Panc1 (cell line): ENCODE measurements around the gene CLINT1. TPM values are rescaled to one million over a fixed set of nuclear protein-coding genes. Genes with fewer than 3 reads are reported as not detected.
A peak's percentile ranks its signal among the peaks of the same experiment; 100 is the strongest.

Experiments
- ATAC-seq: fragments of 200-7000 bp; cut with Tn5 transposase; 2 replicates; pipeline ENCODE4 v1.9.1; 2020; ENCODE audit warnings: mild to moderate bottlenecking, moderate library complexity
- BruUV-seq: library from RNA; stranded (reverse); fragments of 400-500 nt; replicated peaks from 2 replicates; lab custom pipeline; 2021; lab: Mats Ljungman, UMichigan
- CTCF ChIA-PET: fragments of 300-600 bp; sonication (Branson Sonifier 250); formaldehyde crosslinking; loops from one replicate; lab custom pipeline; 2022; ENCODE audit warnings: antibody characterized with exemption; lab: Charles Lee
- POLR2A ChIA-PET: fragments of 300-600 bp; sonication (Branson Sonifier 250); formaldehyde crosslinking; loops from one replicate; lab custom pipeline; 2022; ENCODE audit warnings: antibody characterized with exemption; lab: Charles Lee
- DNase-seq: peaks from one replicate; pipeline ENCODE4 v3.0.0-alpha.2; 2010; ENCODE audit warnings: low read depth, low spot score
- H3K27ac ChIP-seq: 2 replicates; pipeline ENCODE4 v1.5.1; 2011; ENCODE audit warnings: mild to moderate bottlenecking, low read length, inconsistent platforms
- H3K27me3 ChIP-seq: fragments of 200-500 bp; sonication (Bioruptor generic); 2 replicates; pipeline ENCODE4 v1.6.0; 2014; ENCODE audit warnings: low read length, inconsistent platforms; ENCODE audit not compliant: control insufficient read depth, insufficient read depth
- H3K36me3 ChIP-seq: fragments of 200-500 bp; sonication (Bioruptor generic); 2 replicates; pipeline ENCODE4 v1.5.1; 2014; ENCODE audit warnings: inconsistent platforms, mild to moderate bottlenecking, low read length, moderate library complexity; ENCODE audit not compliant: control insufficient read depth, insufficient read depth
- H3K4me1 ChIP-seq: 2 replicates; pipeline ENCODE4 v1.5.1; 2011; ENCODE audit warnings: inconsistent platforms, mild to moderate bottlenecking, low read length, moderate library complexity; ENCODE audit not compliant: control insufficient read depth, insufficient read depth
- H3K4me3 ChIP-seq, 2 experiments: 2 replicates each; pipeline ENCODE4 v1.5.1; 2011 to 2012; ENCODE audit warnings: low read depth in 2 of 2, low read length in 2 of 2, mild to moderate bottlenecking in 2 of 2, inconsistent platforms in 1 of 2, moderate library complexity in 1 of 2
- H3K9me3 ChIP-seq: fragments of 200-500 bp; sonication (Bioruptor generic); 2 replicates; pipeline ENCODE4 v1.5.1; 2014; ENCODE audit warnings: low read depth, mild to moderate bottlenecking, inconsistent platforms, low read length, moderate library complexity; ENCODE audit not compliant: control insufficient read depth, insufficient read depth
- POLR2AphosphoS5 ChIP-seq: IDR thresholded peaks from 2 replicates; pipeline ENCODE4 v1.6.1; 2012; ENCODE audit warnings: mild to moderate bottlenecking, low read depth, low read length, moderate library complexity
- SIN3A ChIP-seq: IDR thresholded peaks from 2 replicates; pipeline ENCODE4 v1.6.1; 2012; ENCODE audit warnings: low read depth, mild to moderate bottlenecking, low read length, moderate library complexity, borderline replicate concordance; ENCODE audit not compliant: insufficient read depth
- TCF7L2 ChIP-seq: IDR thresholded peaks from 2 replicates; pipeline ENCODE4 v1.6.1; 2011; ENCODE audit warnings: mild to moderate bottlenecking, low read depth, low read length, inconsistent platforms
- in situ Hi-C: cut with HindIII; loops from 2 replicates; pipeline ENCODE4 v1.10.0; 2016; ENCODE audit warnings: low sequenced_read_pairs, low pct_unique_long_range_greater_than_20kb
- intact Hi-C: fragments of 100-400 bp; cut with micrococcal nuclease; formaldehyde crosslinking; loops from one replicate; pipeline ENCODE4 v1.10.0; 2022; ENCODE audit not compliant: unreplicated experiment
- total RNA-seq: library from RNA; stranded (reverse); gene quantifications from one replicate; pipeline ENCODE4 v1.2.1, GENCODE V29; 2021; ENCODE audit not compliant: unreplicated experiment
- TF ChIP-seq, protein P1 (sequence below): fragments of 450-650 bp; IDR thresholded peaks from 2 replicates; pipeline ENCODE4 v1.5.1; 2017; ENCODE audit warnings: mild to moderate bottlenecking
- TF ChIP-seq, protein P2 (sequence below), 2 experiments: IDR thresholded peaks; 2 replicates each; pipeline ENCODE4 v1.6.1; 2011 to 2012; ENCODE audit warnings: low read depth in 2 of 2, control low read depth in 1 of 2, low read length in 1 of 2, mild to moderate bottlenecking in 1 of 2, moderate library complexity in 1 of 2; ENCODE audit not compliant: insufficient read depth in 1 of 2

The CLINT1 gene
- total RNA-seq, 1 experiment from 2014 or later = 81.6 TPM

DNA sequence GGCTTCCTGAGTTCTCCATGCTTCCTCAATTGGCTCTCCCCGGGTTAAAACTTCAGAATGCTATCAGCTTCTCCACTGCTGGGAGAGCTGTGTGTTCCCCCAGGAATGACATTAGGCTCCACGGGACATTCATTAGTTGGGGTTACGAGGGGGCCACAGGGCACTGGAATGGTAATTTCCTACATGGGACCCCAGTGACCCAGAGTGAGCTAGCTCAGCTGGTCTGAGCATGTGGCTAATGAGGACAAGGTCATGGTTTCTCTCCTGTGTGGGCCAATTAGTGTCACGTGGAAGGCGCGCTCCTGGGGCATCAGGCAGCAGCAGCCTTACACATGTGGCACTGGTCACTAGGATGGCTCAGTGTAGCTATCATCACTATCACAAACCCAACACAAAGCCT lies 94.4 kb downstream of the CLINT1 start:
- Histone ChIP-seq H3K36me3 (no peaks in the 10 kb centered on the region), H3K27ac (no peak overlapping the region), H3K4me1 (no peaks in the 10 kb centered on the region; the same call in 1 of the 2 replicates), H3K27me3 (no peaks in the 10 kb centered on the region), H3K9me3 (no peaks in the 10 kb centered on the region), H3K4me3 (no peak overlapping the region)
- BruUV-seq = no TSS peak
- TF ChIP-seq POLR2AphosphoS5 = no peak
- TF ChIP-seq, protein P1, sequence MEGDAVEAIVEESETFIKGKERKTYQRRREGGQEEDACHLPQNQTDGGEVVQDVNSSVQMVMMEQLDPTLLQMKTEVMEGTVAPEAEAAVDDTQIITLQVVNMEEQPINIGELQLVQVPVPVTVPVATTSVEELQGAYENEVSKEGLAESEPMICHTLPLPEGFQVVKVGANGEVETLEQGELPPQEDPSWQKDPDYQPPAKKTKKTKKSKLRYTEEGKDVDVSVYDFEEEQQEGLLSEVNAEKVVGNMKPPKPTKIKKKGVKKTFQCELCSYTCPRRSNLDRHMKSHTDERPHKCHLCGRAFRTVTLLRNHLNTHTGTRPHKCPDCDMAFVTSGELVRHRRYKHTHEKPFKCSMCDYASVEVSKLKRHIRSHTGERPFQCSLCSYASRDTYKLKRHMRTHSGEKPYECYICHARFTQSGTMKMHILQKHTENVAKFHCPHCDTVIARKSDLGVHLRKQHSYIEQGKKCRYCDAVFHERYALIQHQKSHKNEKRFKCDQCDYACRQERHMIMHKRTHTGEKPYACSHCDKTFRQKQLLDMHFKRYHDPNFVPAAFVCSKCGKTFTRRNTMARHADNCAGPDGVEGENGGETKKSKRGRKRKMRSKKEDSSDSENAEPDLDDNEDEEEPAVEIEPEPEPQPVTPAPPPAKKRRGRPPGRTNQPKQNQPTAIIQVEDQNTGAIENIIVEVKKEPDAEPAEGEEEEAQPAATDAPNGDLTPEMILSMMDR = no peak
- TF ChIP-seq TCF7L2 = no peak
- no peak for TF ChIP-seq SIN3A
- TF ChIP-seq, protein P2, sequence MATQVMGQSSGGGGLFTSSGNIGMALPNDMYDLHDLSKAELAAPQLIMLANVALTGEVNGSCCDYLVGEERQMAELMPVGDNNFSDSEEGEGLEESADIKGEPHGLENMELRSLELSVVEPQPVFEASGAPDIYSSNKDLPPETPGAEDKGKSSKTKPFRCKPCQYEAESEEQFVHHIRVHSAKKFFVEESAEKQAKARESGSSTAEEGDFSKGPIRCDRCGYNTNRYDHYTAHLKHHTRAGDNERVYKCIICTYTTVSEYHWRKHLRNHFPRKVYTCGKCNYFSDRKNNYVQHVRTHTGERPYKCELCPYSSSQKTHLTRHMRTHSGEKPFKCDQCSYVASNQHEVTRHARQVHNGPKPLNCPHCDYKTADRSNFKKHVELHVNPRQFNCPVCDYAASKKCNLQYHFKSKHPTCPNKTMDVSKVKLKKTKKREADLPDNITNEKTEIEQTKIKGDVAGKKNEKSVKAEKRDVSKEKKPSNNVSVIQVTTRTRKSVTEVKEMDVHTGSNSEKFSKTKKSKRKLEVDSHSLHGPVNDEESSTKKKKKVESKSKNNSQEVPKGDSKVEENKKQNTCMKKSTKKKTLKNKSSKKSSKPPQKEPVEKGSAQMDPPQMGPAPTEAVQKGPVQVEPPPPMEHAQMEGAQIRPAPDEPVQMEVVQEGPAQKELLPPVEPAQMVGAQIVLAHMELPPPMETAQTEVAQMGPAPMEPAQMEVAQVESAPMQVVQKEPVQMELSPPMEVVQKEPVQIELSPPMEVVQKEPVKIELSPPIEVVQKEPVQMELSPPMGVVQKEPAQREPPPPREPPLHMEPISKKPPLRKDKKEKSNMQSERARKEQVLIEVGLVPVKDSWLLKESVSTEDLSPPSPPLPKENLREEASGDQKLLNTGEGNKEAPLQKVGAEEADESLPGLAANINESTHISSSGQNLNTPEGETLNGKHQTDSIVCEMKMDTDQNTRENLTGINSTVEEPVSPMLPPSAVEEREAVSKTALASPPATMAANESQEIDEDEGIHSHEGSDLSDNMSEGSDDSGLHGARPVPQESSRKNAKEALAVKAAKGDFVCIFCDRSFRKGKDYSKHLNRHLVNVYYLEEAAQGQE (IDR thresholded peaks at IDR 0.05; ENCODE audit: insufficient read depth in 1 of 2, low read depth in 2 of 2, low read length in 1 of 2) = no peak
- ATAC-seq (no peak), DNase-seq (no peak)
- POLR2A ChIA-PET = no interaction called here
- intact Hi-C loops (loop anchor here (10.0 kb wide), 1 partner anchor 230 kb away; no protein-coding TSS in a partner anchor), in situ Hi-C loops (no loop called here)
- CTCF ChIA-PET = no interaction called here

DNA sequence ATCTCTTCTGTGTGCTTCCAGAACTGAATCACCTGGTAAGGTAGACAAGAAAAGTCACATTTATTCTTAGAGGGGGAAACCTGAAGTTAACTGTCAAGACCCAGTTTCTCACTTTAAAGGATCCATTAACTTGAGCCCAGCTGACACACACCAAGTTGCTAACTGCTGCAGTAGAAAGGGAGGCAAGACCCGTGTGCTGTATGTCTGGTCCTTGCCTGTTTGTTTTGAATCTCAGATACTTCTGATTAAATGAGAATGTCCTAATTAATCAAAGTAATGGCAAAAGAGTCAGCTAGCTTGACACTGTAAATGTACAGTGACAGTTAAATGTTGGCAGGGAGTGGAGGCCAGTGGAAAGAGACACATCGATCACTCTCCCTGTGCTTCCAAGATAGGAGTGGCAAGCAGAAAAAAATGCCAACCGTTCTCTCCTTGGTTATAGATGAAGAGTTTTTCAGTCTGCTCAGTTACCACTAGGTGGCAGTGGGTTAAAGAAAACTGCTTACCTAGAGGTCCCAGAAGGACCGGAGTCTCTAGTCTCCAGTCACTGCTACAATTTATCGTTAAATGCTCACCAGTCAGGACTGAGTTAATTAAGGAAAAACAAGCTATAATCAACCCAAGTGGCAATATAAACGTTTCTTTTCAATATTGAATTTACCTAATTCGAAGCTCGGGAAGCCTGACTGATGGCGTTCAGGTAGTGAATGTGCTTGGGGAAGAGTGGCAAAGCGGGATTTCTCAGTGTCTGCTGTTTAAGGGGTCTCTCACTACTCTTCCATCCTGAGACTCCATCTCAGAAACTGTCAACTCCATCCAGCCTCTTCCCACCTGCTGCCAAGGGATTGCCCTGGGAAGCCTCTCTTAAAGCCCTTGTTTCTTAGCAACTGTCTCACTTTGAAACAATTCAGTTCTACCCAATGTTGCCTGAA lies 97.0 kb downstream of the CLINT1 start:
- Histone ChIP-seq H3K36me3 (no peaks in the 10 kb centered on the region), H3K27me3 (no peaks in the 10 kb centered on the region), H3K9me3 (no peaks in the 10 kb centered on the region), H3K27ac (no peak overlapping the region), H3K4me3 (no peak overlapping the region), H3K4me1 (no peaks in the 10 kb centered on the region; the same call in 1 of the 2 replicates)
- BruUV-seq = no TSS peak
- in situ Hi-C loops (no loop called here), intact Hi-C loops (loop anchor here (10.0 kb wide), 1 partner anchor 233 kb away; no protein-coding TSS in a partner anchor)
- TF ChIP-seq, protein P1 = peak; percentile 87
- TF ChIP-seq TCF7L2 (no peak), POLR2AphosphoS5 (no peak)
- peak; percentile 97 for ATAC-seq
- CTCF ChIA-PET = interaction anchor here (0.9 kb wide), 1 partner anchor 51 kb away, joined by 3 read pairs; no protein-coding TSS in a partner anchor
- POLR2A ChIA-PET = no interaction called here
- peak; percentile 35 for DNase-seq
